Kidney epithelial cell (primary cell): Measurements from ENCODE around the gene LHPP. TPM values are rescaled to one million over a fixed set of nuclear protein-coding genes. Genes with fewer than 3 reads are reported as not detected.

Experiments used
- DNase-seq: peaks from one replicate; pipeline ENCODE4 v3.0.0-alpha.2; 2010; ENCODE audit warnings: low read depth
- H3K27me3 ChIP-seq: 2 replicates; pipeline ENCODE4 v1.6.0; 2011; ENCODE audit warnings: low read length; ENCODE audit not compliant: control insufficient read depth, insufficient read depth
- H3K36me3 ChIP-seq: 2 replicates; pipeline ENCODE4 v1.5.1; 2011; ENCODE audit warnings: low read length; ENCODE audit not compliant: control insufficient read depth, insufficient read depth
- H3K4me3 ChIP-seq: 2 replicates; pipeline ENCODE4 v1.5.1; 2011; ENCODE audit warnings: low read depth, mild to moderate bottlenecking, control low read depth, low read length
- total RNA-seq: library from RNA; depleted of rRNA; stranded (reverse); fragments of >200 nt; gene quantifications from 2 replicates; pipeline ENCODE4 v1.2.3, GENCODE V29; 2015
- TF ChIP-seq, protein P1 (sequence below): IDR thresholded peaks from 2 replicates; pipeline ENCODE4 v1.5.1; 2011; ENCODE audit warnings: mild to moderate bottlenecking, moderate library complexity, low read length, control low read depth, inconsistent platforms; ENCODE audit not compliant: insufficient read depth, poor library complexity, severe bottlenecking

The LHPP gene
- total RNA-seq, 1 donor from 2014 or later = 6.3 TPM

DNA sequence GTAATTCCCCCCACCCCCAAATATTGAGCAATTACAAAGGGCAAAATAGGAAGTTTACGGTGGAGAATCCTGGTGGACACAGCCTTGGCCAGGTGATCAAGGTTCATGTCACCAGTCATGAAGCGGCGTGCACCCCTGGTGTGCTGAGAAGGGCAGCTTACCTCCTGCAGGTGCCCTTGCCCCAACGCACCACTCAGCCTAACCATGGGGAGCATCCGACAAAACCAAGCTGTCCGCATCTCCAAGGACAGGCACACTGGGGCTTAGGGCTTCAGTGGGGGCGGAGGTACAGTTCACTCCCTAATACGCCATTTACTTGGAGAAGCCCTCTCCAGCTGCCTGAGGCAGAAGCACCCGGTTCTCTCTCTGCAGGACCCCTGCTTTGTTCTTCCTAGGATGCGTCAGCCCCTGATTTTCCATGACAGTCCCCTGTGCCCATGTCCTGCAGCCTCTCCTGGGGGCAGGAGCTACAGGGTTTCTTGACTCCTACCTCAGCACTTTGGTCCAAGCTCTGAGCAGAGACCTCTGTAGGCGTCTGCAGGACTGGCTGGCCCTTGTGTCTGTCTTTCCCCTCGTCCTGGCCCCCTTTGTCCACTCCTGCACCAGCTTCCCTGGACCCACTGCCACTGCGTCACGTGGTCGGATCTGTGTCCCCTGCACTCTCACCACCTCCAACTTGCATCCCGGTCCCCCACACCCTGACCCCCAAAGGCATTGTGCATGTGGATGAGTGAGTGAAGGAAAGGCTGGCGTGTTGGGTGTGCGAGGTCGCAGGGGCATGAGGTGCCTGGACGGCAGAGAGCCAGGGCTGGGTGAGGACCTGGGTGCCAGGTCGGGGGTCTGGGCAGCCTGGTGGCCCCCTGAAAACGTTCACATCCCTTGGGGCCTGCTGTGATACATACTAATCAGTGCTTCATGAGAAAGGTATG is 113.7 kb downstream of the LHPP start:
- Histone ChIP-seq H3K36me3 (no peaks in the 10 kb centered on the region), H3K27me3 (no peaks in the 10 kb centered on the region), H3K4me3 (no peak overlapping the region)
- DNase-seq = no peak
- TF ChIP-seq, protein P1, sequence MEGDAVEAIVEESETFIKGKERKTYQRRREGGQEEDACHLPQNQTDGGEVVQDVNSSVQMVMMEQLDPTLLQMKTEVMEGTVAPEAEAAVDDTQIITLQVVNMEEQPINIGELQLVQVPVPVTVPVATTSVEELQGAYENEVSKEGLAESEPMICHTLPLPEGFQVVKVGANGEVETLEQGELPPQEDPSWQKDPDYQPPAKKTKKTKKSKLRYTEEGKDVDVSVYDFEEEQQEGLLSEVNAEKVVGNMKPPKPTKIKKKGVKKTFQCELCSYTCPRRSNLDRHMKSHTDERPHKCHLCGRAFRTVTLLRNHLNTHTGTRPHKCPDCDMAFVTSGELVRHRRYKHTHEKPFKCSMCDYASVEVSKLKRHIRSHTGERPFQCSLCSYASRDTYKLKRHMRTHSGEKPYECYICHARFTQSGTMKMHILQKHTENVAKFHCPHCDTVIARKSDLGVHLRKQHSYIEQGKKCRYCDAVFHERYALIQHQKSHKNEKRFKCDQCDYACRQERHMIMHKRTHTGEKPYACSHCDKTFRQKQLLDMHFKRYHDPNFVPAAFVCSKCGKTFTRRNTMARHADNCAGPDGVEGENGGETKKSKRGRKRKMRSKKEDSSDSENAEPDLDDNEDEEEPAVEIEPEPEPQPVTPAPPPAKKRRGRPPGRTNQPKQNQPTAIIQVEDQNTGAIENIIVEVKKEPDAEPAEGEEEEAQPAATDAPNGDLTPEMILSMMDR = no peak

DNA sequence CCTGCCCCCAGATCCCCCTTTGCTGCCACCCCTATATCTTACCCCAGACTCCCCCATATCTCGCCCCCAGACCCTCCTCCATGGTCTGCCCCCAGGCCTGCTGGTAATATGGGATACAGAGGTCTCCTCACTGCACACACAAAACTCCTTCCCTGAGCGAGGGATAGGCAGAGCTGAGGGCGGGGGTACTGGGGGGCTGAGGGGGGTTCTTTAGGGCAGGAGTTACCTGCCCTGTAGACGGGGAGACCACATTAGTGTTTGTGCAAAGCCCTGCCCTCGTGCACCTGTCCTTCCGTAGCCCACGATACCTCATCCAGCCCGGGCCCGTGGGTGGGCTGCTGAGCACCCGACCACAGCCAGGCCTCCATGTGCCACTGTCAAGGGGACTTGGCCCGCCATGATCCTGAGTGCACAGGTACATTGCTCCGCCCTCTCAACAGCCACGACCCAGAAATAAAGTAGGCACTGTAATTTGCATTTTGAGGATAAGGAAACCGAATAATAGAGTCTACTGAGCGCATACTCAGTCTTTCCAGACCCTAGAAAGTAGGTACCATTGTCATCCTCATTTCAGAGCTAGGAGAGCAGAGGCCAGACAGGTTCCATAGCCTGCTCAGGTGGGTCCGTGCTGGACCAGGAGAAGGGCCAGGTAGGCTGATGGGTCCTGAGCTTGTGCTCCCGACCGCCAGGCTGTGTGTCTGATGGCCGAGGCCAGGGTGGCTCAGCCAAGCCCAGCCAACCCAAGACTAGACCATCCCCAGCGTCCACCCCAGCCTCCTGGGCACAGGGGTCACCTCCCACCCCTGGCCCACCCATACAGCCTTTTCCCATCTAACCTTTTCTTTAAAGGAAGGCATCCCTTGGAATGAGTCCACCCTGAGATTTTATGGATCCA is 115.2 kb downstream of the LHPP start:
- no peaks in the 10 kb centered on the region for H3K36me3 ChIP-seq

DNA sequence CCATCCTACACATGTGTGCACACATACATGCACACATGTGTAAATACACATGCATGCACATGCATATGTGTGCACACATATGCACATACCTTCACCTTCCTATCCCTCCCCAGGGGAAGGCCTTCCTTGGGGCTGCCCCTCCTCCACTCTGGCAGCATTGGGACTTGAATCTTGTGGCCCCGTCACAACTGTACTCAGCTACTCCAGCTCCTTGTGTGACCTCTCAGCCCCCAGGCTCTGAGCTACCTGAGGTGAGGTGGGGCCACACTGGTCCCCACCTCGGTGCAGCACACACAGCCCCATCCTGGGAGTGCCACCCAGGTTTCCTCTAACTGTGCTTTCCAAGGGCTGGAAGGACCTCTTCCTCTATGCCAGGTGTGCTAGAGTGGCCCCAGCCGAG is 116.0 kb downstream of the LHPP start:
- Histone ChIP-seq H3K4me3 (no peak overlapping the region), H3K36me3 (no peaks in the 10 kb centered on the region), H3K27me3 (no peaks in the 10 kb centered on the region)
- no peak for DNase-seq
- TF ChIP-seq, protein P1 = no peak

More for the DNA sequence above, 115.2 kb downstream of the LHPP start:
- DNase-seq = no peak
- TF ChIP-seq, protein P1 = no peak
- no peak overlapping the region for H3K4me3 ChIP-seq
- no peaks in the 10 kb centered on the region for H3K27me3 ChIP-seq

DNA sequence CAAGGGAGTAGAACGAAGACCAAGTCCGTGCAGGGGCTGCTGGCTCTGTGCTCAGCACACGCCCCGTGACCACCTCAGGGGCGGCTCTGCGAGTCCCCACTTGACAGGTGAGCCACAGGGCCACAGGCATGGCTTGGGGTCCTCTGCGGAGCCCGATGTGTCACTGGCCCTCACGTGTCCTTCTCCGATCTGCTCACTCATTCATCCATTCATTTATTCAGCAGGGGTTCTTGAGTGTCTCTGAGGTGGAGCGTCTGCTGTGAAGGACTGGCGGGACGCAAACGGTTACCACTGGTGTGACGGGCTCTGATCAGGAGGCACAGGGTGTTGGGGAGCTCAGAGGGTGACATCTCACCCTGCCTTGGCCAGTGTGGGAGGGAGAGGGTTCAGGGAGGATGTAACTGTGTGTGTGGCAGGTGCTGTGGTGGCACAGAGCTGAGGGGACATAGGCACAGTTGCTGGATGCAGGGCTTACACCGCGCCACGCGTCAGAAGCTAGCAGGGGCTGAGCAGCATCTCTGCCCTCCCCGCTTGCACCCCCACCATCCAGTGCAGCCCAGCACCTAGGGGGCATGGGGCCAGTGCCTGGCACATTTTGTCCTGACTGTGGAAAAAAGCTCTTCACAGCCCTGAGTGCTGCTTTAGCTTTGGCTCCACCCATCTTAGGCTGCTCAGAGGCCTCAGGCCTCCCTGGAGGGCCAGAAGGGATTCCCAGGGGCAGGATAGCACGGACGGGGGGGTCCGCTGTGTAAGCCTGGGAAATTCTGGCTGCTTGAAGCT is 116.8 kb downstream of the LHPP start:
- Histone ChIP-seq H3K36me3 (no peaks in the 10 kb centered on the region), H3K27me3 (no peaks in the 10 kb centered on the region), H3K4me3 (no peak overlapping the region)
- DNase-seq = no peak
- TF ChIP-seq, protein P1 = no peak

DNA sequence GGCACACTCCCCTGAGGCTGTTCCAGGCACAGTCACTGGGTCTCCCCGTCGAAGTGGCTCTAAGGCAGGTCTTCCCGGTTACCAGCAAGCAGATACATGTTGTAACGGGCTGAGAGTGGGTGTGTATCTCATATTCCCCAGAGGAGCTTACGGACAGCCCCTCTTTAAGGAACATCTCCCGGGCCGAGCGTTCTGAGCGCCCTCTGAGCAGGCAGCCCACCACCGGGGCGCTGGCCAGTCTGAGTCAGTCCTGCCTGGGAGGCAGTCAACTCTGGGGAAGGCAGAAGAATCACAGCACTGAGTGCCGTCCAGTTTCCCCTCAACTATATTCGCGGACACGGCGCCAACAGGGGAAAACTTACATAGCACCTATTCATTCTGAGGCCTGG is 117.4 kb downstream of the LHPP start:
- DNase-seq = no peak
- H3K36me3 ChIP-seq = no peaks in the 10 kb centered on the region
- TF ChIP-seq, protein P1 = no peak
- no peak overlapping the region for H3K4me3 ChIP-seq
- H3K27me3 ChIP-seq = no peaks in the 10 kb centered on the region
